Cardiac muscle cell (in vitro differentiated cells and primary cell): ENCODE results near the gene CHRM5. TPM values are rescaled to one million over a fixed set of nuclear protein-coding genes. Genes with fewer than 3 reads are reported as not detected.

Source experiments
- DNase-seq, 2 donors: peaks; one replicate each; pipeline versions ENCODE4 v3.0.0 to v3.0.0-alpha.2; 2010 to 2017; ENCODE audit warnings: low read depth in 1 of 2, low spot score in 1 of 2
- H3K27ac ChIP-seq: fragments of 200-600 bp; sonication (generic); 2 replicates; pipeline ENCODE4 v1.5.1; 2016
- H3K27me3 ChIP-seq: fragments of 200-600 bp; sonication (generic); 2 replicates; pipeline ENCODE4 v1.6.0; 2016; ENCODE audit warnings: control low read depth
- H3K36me3 ChIP-seq: fragments of 200-600 bp; sonication (generic); 2 replicates; pipeline ENCODE4 v1.5.1; 2016; ENCODE audit warnings: control low read depth
- H3K4me1 ChIP-seq: fragments of 200-600 bp; sonication (generic); 2 replicates; pipeline ENCODE4 v1.8.1; 2017; ENCODE audit warnings: low read depth, mild to moderate bottlenecking, mixed run types
- H3K4me3 ChIP-seq: fragments of 200-600 bp; sonication (generic); 2 replicates; pipeline ENCODE4 v1.5.1; 2016; ENCODE audit warnings: mild to moderate bottlenecking
- H3K9me3 ChIP-seq: fragments of 200-600 bp; sonication (generic); 2 replicates; pipeline ENCODE4 v1.5.1; 2017; ENCODE audit warnings: low read depth, mild to moderate bottlenecking, control low read depth
- polyA plus RNA-seq: library from polyadenylated mRNA; unstranded; fragments of >200 nt; fragmentation: Nextera tagmentation; extraction: Ambion mirVana; gene quantifications from 2 replicates; pipeline ENCODE4 v1.2.1, GENCODE V29; 2016
- total RNA-seq: library from RNA; depleted of rRNA; stranded (reverse); fragments of >200 nt; gene quantifications from 2 replicates; pipeline ENCODE4 v1.2.3, GENCODE V29; 2016
- TF ChIP-seq, protein P1 (sequence below): IDR thresholded peaks from 2 replicates; pipeline ENCODE4 v1.5.1; 2012; ENCODE audit warnings: low read depth, mild to moderate bottlenecking, low read length

CHRM5 gene, protein sequence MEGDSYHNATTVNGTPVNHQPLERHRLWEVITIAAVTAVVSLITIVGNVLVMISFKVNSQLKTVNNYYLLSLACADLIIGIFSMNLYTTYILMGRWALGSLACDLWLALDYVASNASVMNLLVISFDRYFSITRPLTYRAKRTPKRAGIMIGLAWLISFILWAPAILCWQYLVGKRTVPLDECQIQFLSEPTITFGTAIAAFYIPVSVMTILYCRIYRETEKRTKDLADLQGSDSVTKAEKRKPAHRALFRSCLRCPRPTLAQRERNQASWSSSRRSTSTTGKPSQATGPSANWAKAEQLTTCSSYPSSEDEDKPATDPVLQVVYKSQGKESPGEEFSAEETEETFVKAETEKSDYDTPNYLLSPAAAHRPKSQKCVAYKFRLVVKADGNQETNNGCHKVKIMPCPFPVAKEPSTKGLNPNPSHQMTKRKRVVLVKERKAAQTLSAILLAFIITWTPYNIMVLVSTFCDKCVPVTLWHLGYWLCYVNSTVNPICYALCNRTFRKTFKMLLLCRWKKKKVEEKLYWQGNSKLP
- total RNA-seq (not detected in 2 replicates), polyA plus RNA-seq (not detected in 2 replicates)

DNA sequence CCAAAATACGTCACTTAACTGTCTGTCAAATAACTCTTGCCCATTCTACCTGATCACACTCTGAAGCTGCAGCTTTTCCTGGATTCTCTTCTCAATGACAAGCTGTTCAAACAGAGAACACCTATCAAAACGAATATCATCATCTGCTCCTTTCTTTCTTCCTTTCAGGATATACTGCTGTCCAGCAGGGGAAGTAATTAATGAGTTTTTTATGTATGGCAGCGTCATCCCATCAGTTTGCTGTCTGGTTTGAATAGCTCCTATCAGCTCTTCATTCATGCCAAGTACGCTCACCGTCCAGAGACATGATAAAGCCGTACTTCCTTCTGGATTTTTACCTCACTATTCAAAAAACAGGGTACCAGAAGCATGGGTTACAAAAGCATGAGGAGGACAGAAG lies at the start of gene CHRM5:
TSS of gene CHRM5 (plus strand) at position 274 of the 400 bp plus-strand sequence. CDS start 94,221 bp downstream, outside the sequence.
- DNase-seq = no peak
- TF ChIP-seq, protein P1, sequence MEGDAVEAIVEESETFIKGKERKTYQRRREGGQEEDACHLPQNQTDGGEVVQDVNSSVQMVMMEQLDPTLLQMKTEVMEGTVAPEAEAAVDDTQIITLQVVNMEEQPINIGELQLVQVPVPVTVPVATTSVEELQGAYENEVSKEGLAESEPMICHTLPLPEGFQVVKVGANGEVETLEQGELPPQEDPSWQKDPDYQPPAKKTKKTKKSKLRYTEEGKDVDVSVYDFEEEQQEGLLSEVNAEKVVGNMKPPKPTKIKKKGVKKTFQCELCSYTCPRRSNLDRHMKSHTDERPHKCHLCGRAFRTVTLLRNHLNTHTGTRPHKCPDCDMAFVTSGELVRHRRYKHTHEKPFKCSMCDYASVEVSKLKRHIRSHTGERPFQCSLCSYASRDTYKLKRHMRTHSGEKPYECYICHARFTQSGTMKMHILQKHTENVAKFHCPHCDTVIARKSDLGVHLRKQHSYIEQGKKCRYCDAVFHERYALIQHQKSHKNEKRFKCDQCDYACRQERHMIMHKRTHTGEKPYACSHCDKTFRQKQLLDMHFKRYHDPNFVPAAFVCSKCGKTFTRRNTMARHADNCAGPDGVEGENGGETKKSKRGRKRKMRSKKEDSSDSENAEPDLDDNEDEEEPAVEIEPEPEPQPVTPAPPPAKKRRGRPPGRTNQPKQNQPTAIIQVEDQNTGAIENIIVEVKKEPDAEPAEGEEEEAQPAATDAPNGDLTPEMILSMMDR = no peak
- Histone ChIP-seq H3K27me3 (no peaks in the 10 kb centered on the region), H3K36me3 (no peaks in the 10 kb centered on the region), H3K27ac (no peak within 1 kb of the TSS), H3K9me3 (no peaks in the 10 kb centered on the region), H3K4me3 (no peak within 1 kb of the TSS), H3K4me1 (peaks cover 6% of the 10 kb centered on the region)

DNA sequence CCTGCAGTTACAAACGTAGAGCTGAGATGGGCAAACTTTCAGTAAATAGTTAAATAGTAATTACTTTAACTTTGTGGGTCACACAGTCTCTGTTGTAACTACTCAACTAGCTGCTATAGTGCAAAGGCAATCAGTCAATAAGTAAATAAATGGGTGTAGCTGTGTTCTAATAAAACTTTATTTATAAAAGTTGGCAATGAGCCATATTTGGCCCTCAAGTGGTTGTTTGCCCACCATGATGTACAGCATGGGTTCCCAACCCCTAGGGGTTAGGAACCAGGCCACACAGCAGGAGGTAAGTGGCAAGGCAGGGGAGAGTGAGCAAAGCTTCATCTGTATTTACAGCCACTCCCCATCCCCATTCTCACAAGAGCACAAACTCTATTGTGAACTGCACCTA lies 44.9 kb upstream of the CHRM5 start:
- Histone ChIP-seq H3K9me3 (no peaks in the 10 kb centered on the region), H3K4me3 (no peak overlapping the region), H3K27me3 (no peaks in the 10 kb centered on the region), H3K36me3 (no peaks in the 10 kb centered on the region), H3K4me1 (no peaks in the 10 kb centered on the region), H3K27ac (no peak overlapping the region)
- TF ChIP-seq, protein P1 = no peak
- no peak for DNase-seq

DNA sequence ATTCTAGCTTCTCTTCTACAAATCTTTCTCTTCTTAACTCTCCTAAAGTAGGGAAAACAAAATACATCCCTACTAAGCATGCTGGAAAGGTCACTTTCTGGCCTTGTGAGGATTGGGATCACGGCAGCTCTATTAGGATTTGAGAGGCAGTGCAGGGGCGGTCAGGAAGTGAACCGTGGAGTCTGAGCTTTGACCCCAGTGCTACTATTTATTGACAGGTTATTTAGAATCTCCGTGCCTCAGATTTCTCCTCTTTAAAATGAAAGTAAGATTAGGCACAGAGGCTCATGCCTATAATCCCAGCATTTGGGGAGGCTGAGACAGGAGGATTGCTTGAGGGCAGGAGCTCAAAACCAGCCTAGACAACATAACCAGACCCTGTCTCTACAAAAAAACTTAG lies 42.0 kb upstream of the CHRM5 start:
- no peaks in the 10 kb centered on the region for H3K4me1 ChIP-seq
- H3K36me3 ChIP-seq = no peaks in the 10 kb centered on the region
- DNase-seq = no peak
- no peak overlapping the region for H3K27ac ChIP-seq
- H3K9me3 ChIP-seq = no peaks in the 10 kb centered on the region
- H3K4me3 ChIP-seq = no peak overlapping the region
- H3K27me3 ChIP-seq = no peaks in the 10 kb centered on the region
- TF ChIP-seq, protein P1 = no peak

DNA sequence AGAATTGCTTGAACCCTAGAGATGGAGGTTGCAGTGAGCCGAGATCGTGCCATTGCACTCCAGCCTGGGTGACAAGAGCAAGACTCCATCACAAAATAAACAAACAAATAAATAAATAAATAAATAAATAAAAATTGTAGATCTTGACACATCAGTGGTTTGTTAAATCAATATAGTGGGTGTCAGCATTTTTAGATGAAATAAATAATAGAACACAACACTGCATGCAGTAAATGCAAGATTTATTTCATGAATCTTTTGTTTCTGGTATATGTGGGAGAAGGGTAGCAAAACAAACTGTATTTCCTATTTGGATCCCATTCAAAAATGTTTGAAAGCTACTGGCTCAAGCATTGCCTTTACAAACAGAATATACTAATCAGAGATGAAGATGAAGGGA lies 35.6 kb upstream of the CHRM5 start:
- TF ChIP-seq, protein P1 = no peak
- H3K27ac ChIP-seq = no peak overlapping the region

DNA sequence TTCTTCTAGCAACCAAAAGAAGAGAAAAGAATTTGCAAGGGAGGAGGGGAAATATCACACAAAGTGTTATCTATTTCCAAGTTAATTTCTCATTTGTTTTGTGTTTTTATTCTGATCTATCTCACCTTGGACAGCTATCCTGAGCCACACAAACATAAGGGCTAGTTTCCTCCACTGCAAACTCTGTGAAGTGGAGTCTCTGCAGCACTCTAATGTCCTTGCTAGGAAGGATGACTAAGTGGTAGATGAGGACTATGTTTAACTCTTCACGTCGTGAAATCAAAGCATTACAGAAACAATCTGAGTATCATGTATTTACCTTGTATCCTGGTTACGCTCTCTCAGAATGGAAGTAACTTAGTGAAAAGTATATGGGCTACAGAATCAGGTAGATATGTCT lies 33.9 kb upstream of the CHRM5 start:
- H3K9me3 ChIP-seq = no peaks in the 10 kb centered on the region
- no peak for DNase-seq
- H3K4me3 ChIP-seq = no peak overlapping the region
- no peaks in the 10 kb centered on the region for H3K27me3 ChIP-seq
- H3K27ac ChIP-seq = no peak overlapping the region
- no peaks in the 10 kb centered on the region for H3K4me1 ChIP-seq
- TF ChIP-seq, protein P1 = no peak
- no peaks in the 10 kb centered on the region for H3K36me3 ChIP-seq

More for the DNA sequence above, 35.6 kb upstream of the CHRM5 start:
- Histone ChIP-seq H3K4me3 (no peak overlapping the region), H3K9me3 (no peaks in the 10 kb centered on the region), H3K36me3 (no peaks in the 10 kb centered on the region), H3K27me3 (no peaks in the 10 kb centered on the region), H3K4me1 (no peaks in the 10 kb centered on the region)
- DNase-seq = peak in 1 of 2 donors; percentile 9
